HG03442 (cell line): ENCODE measurements around the gene RBMS3.

Experiments
- ATAC-seq: cut with Tn5 transposase; IDR thresholded peaks from one replicate; pipeline ENCODE4 v1.9.1; 2021; ENCODE audit warnings: mild to moderate bottlenecking, moderate library complexity; ENCODE audit not compliant: unreplicated experiment

Gene RBMS3

DNA sequence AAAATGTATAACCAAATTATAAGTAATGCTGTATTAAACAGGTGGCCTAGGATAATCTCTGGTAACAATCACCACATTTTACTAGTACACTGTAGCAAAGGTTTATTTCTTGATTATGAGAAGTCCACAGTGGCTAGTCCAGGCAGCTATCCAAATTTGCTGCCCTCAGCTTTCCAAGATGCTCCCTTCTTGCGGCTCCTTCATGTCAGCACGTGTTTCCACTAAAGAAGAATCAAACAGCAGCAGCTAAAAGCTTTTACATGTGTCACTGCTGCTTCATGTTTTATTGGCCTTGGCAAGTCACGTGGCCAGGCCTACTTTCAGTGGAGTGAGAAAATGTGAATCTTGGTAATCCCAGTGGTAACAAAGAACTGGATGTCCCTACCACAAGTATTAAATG lies 5.6 kb upstream of the RBMS3 start:
- ATAC-seq: no peak

DNA sequence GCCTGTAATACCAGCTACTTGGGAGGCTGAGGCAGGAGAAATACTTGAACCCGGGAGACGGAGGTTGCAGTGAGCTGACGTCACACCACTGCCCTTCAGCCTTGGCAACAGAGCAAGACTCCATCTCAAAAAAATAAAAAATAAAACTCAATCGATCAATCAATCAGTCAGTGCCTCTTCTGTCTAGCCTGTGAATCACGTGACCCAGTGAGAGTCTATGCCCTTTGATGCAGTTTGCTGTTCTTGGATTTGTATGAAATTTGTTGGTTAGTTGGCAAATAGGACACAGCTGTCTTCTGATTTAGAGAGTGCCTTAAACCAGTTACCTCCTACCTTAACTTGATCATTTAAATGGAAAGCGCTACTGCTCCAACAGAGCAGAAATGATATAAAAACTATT lies 3.6 kb upstream of the RBMS3 start:
- no peak for ATAC-seq

DNA sequence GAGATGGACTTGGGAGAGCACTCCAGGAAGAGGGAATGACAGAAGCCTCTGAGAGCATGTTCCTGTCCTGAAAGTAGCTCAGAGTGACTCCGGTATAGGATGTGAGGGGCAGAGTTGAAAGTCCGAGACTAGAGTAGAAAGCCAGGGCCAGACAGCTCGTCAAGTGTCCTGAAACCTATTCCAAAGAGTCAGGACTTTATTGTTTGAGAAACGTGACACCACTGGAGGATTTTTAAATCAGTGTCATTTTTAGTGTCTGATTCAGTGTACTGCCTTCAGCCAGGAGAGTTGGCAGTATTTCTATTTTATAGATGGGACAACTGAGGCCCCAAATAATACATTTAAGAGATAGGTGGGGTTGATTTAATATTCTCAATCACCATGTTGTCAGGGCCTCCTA lies 1.6 kb upstream of the RBMS3 start:
- no peak for ATAC-seq

DNA sequence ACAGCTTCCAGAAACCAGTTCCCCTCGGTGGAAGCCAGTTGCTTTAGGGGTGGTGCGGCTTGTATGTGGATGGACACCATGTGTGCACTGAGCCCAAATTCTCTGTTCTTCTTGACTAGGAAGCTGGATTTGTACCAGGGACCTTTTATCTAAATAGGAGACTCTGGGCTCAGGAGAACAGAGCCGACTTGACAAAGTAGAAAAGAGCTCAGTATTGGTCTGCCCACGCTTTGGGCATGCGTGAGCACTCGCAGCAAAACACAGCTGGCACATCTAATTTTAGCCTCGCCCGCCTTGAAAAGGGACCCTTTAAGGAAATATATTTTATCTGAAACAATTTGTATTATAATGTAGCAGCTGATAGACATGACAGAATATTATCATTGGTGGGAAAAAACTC lies 1.1 kb upstream of the RBMS3 start:
- no peak for ATAC-seq

DNA sequence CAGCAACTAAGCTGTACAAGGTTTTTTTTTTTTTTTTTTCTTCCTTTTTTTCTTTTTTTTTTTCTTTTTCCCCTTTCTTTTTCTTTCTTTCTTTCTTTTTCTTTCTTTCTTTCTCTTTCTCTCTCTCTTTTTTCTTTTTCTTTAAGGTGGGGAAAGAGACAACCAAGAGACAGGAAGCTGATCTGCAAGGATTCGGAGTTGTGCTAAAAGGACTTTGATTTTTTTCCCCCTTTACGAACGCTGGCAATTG lies 148 bp downstream of the RBMS3 start:
- ATAC-seq: no peak

DNA sequence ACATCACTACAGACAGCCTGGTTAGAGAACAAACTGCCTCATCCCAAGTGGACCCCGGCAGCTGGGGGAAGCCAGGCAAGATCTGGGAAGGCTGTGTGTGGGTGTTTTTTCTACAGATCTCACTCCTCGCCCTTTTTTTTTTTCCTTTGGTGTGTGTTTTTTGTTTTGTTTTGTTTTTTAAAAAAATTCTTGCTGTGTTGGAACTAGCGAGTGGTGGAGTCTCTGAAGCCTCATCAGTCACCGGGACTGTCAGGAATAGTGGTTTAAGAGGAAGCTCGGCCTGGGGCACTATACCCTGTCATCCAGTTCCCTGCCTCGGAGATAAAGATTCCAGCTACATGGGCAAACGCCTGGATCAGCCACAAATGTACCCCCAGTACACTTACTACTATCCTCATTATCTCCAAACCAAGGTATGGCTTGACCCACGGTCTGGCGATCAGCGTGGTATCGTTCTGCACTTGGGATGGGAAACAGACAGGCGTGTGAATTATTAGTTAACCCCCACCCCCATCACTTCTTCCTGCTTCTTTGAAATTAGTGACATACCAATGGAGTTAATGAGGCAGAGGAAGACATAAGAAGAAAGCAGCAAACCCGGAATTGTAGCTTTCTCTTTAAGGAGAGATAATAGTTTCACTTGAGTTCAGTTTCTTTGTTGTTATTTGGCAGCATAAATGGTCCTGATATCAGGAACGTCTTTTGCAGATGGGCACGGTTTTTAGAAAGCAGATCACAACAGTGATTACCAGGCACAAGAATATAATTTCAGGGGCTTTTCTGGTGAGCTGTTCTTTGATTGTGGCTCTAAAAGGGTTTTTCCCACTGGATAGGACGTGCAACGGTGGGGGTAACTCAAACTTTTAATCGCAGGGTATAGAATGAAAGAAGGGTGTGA lies 722 bp downstream of the RBMS3 start:
- ATAC-seq: peak; percentile 68

DNA sequence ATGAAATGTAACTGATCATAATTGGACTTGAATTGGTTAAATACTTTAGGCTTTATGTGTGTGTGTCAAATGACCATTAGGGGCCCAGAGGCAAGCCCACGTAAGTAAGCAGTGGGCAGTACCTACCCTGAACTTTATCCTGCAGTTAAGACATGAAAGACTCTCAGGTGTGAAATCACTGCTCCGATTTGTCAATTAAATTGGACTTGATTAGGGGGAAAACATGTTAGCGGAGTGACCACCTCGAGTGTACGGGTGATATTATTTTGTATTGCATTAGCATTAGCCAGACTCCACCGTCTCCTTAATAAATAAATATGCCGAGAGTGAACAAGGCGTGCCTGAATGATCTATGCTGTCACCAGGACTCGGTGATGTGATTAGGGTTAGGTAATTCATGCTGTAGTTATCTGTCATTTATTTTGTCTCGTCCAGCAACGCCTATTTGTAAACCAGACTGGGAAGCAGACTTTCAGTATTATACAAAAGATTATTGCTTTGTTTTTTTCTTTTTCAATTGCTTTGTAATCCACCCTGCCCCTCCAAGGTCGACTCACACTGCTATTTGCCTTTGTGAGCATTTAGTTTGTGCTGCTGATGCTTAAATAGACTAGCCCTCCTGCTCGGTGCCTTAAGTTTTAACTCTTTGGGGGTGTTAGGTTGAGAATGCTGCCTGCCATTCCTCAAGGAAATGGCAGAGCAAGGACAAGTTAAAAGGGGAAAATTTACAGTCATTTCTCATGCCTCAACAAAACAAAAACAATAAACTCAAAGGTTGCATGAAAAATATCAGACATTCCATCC lies 1.8 kb downstream of the RBMS3 start:
- no peak for ATAC-seq

DNA sequence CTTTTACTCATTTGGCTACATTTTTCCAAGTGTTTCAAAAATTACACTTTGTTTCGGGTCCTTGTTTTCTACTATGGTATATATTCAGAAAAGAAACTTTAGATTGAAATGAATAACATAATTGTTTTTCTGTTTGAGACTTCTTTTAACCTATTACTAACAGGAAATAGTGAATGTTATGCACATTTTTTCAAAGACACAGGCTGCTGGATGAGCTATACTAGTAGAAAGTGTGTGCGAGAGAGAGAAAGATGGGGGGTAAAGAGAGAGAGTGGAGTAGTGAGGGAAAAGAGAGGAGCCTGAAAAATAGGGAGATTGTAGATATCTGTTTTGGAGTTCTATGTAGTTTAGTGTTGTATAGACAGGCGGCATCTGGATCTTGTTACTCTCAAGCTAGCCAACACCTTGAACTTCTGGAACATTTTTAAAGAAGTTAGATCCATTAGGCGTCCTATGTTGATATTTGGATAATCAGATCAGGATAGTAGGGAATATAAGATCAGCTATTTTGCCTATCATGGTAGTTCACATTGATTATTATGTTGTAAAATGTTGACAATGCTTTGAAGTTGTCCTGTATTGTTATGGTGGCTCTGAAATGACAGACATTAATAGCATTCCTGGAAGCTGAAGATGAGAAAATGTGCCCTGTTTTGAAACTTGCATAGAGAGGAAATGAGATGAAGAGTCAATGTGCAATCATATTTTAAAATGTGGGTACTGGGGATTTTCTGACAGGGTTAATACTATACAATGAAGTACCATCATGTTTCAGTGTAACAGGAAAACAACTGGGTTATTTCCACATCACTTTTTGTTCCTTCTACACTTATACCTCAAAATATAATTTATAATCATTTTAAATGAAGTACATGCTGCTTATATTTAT lies 2.6 kb downstream of the RBMS3 start:
- no peak for ATAC-seq

DNA sequence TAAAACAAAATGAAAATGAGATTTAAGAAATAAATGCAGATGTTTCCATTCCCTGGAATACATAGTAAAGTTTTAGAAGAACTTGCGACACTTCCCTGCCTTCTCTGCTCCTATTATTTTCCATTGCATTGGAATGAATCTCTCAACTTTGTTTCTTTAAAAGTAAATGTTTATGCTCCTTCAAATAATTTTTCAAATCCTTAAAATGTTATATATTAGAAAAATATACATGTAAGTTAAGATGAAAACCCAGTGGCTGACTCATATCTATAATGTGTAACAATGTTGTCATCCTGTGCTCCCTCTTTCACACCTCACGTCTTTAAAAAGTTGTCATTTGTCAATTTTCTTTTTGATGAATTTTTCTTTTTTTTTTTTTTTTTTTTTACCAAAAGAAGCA lies 3.6 kb downstream of the RBMS3 start:
- no peak for ATAC-seq

DNA sequence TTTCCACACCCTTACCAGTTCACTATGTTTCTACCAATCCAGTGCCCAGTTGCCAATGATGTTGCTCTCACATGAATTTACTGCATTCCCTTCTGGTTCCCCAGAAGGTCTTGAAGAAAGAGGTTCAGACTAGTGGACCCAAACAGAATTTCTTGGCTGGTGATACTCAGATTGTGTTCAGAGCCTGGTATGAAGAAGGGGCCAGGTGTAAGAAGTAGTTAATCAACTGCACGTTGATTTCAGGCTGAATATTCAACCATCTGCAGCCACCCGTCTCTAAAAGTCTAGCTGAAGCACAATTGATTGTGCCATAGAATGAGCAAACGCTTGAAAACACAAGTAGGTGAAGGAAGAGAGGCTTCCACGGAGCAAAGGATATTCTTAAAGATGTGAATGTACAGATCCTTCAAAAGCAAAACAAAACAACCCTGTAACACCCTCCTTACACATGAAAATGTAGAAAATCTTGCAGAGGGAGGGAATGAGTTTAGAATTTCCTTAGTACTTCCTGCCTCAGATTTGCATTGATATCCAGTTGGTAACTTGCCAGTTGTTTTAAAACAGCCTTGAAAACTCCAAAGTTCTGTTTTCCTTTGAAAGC lies 4.7 kb downstream of the RBMS3 start:
- no peak for ATAC-seq

DNA sequence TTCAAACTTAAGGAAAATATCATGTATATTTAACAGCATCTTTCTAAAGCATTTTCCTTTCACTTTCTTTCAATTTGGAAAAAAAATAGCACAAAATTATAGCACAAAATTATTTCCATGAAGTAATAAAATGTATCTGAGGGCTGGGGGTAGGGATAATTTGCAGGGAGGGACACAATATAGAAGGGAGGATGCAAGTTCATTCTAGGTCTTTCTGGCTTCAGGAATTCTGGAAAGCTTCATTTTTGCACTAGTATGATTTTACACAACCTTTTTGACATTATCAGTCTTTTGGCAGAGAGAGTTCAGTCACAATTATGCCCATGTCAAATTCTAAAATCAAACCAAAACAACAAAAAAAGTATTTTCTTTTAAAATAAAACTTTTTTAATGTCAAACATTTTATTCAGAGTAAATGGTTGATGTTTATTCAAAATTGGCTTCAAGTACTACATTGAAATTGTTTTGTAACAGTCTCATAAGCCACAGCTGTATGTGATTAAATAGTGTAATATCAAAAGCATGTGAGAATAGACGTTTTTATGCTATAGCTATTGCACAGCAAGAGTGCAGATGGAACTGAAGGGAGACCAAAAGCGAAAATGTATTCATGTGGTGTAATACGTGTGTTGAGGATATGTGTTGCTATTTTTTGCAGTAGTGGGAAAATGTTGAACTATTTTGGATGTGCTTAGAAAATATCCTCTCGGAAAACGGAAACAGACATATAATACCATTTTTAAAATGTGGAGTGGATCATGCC lies 5.8 kb downstream of the RBMS3 start:
- ATAC-seq: no peak

DNA sequence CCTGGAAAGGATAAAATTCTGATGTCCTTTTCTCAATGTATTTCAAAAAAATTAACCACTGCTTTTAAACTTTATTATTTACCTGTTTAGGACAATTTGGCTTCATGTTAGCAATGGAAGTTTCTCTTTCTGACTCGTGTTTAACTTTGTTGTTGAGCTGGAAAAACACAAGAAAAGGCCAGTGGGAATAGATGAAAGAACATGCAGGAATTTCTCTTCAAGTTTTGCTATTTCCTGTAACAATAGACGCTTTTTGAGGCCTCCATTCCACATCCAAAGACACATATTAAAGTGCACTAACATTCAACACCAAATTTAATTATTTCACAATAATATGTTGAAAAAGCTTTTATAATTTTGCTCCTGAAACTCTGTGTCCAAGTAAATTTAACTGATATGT lies 9.7 kb downstream of the RBMS3 start:
- ATAC-seq: no peak

DNA sequence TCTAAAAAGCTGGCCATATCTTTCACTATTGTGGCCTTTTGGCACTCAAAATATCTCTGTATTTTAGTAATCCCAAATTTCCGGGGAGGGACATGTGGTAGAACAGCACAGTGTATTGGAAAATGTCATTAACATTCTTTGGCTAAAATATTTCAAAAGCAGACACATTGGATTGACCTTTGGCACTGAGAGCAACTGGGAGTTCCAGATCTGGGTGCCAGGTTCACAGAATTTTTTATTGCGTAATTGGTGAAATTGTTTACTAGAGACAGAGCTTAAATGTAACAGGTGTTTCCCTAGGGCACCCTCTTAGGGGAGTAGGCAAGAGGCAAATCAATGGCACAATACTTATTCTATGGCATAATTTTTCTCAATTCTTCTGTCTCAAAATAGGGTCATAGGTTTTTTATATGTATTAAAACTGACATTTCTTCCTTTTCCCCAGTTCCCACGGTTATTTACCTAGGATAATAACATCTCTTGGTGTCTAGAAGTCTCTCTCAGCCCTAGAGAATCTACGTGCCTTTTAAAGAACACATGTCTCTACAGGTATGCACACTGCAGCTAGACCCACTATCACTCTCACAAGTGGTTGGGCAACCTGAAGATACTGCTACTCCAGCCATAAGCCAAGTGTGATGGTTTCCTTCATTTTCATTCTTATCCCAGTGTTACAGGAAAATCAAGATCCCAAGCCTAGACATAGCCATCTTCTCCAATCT lies 10.6 kb downstream of the RBMS3 start:
- no peak for ATAC-seq

DNA sequence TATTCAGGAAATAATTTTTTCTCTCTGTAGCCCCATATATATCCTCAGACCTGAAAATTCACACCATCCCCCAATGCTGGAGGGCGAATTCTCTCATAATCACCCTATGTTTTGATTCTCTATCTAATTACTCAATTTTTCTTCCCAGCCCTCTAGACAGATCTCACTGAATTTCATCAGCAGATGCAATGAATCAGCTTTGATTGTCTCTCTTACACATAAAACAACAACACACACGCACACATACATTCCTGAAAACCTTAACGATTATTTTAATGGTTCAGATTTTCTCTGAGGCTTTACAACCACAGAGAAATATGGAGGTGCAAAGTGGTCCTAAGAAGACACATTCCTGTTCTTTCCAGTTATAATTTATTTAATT lies 11.1 kb downstream of the RBMS3 start:
- no peak for ATAC-seq

DNA sequence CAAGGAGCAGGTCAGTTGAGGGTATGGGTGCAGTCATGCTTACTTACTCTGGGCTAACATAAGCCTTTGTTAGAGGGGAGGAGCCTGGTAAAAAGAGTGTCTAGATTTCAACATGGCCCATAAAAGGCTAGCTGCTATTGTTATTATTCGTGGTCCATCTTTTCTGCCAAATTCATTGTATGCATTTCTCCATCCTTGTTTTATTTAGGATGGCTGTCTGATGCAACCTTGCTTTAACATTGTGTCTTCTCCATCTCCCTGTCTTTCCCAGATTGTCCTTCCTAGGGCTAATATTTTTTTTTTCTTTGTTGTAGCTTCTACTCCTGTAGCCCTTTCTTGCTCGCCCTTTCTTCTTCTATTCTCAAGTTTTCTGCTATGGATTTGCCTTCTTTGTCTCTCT lies 12.6 kb downstream of the RBMS3 start:
- ATAC-seq: no peak

DNA sequence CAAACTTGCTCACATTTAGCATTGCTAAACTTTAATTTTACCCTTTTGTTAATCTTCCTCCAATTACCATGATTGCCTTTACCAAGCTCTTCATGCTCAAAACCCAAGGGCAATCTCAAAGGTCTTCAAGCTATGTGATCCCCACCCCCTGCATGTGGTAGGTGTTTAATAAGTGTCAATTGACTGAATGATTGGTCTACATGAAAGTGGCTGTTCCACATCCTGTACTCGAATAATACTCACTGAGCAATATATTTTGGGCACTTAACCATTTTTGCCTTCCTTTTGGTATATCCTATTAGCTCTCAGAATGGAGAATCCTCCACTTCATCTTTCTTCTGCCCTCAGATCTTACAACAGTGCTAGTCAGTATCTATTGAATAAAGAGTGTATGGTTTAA lies 17.1 kb downstream of the RBMS3 start:
- ATAC-seq: no peak

DNA sequence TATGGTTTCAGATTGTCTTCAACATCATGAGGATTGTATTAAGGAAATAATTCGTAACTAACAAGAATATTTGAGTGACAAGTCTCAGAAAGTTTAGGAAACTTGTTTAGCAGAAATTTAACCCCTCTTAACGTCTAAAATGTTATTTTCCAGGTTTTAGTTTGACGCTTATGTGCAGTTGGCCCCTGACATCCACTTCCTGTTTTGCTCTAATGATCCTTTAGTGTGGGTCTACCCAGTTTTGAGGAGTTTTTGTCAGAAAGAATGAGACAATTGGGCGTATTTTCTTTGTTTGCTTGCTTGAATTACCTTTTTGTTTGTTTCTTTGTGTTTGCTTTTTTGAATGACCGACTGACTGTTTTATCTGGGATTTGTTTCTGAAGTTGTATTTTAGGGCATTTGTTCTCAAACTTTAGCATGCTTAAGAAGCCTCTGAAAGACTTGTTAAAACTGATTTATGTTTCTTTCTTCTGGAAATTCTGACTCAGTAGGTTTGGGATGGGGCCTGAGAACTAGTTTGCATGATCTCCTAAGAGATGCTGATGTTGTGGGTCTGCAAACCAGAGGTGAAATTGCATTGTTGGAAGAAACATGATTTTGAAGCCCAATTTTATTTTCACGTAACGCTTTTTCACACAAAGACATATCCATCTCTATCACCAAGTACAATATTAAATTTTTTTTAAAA lies 20.6 kb downstream of the RBMS3 start:
- no peak for ATAC-seq

DNA sequence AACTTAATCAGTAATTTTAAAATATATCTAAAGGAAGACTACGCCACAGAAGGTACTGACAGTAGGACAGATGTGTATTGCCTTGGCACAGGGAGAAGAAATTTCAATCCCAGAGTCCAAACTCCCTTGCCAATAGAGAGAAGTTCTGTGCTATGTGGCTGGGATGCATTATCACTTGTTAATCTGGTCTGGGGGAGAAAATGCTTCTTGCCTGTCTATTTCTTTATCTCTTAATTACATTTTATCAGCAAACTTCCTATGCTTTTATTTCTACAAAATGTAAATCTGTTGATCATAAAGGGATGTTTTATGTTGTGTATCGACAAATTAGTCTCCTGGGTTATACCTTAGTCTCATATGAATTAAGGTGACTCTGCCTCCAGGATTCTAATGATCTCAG lies 21.7 kb downstream of the RBMS3 start:
- no peak for ATAC-seq

DNA sequence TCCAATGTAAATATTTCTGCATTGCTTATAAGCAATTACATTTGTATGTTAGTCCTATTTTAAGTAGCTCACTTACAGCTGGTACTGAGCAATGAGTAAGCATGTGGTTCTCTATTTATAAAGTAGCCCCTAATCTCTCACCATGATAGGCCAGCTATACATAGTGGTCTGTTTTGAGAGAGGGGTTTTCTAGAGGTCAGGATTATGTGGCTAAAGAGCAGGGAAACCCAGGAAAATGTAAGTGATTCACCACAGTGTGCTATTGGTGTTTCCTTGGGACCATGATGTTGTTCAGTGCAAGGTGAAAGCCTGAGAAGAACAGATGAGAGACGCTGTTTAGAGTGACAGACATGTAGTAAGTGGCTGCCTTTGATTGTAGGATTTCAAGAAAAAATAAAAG lies 26.4 kb downstream of the RBMS3 start:
- no peak for ATAC-seq
